H9 (cell line): ENCODE results near the gene SPAG17. TPM values are rescaled to one million over a fixed set of nuclear protein-coding genes. Genes with fewer than 3 reads are reported as not detected.

Experiments
- DNase-seq: peaks from one replicate; pipeline ENCODE4 v3.0.0-alpha.2; 2017
- H2AFZ ChIP-seq: one replicate; pipeline ENCODE4 v1.6.1; 2013; ENCODE audit warnings: mild to moderate bottlenecking, low read length, control low read depth, moderate library complexity
- H2AK5ac ChIP-seq: 2 replicates; pipeline ENCODE4 v1.6.1; 2013; ENCODE audit warnings: low read length, control low read depth, mixed read lengths; ENCODE audit not compliant: insufficient read length
- H2BK120ac ChIP-seq: one replicate; pipeline ENCODE4 v1.6.1; 2013; ENCODE audit warnings: low read depth, mild to moderate bottlenecking, low read length, control low read depth, inconsistent platforms; ENCODE audit not compliant: poor library complexity, severe bottlenecking
- H2BK12ac ChIP-seq: 2 replicates; pipeline ENCODE4 v1.6.1; 2013; ENCODE audit warnings: low read length, control low read depth, mixed read lengths, low read depth; ENCODE audit not compliant: insufficient read length
- H2BK15ac ChIP-seq: 2 replicates; pipeline ENCODE4 v1.6.1; 2013; ENCODE audit warnings: low read depth, low read length, control low read depth
- H2BK20ac ChIP-seq: one replicate; pipeline ENCODE4 v1.6.1; 2013; ENCODE audit warnings: low read depth, mild to moderate bottlenecking, low read length, control low read depth, inconsistent platforms; ENCODE audit not compliant: poor library complexity, severe bottlenecking
- H2BK5ac ChIP-seq: 2 replicates; pipeline ENCODE4 v1.6.1; 2013; ENCODE audit warnings: low read length, control low read depth, mixed read lengths; ENCODE audit not compliant: insufficient read length
- H3K14ac ChIP-seq: 2 replicates; pipeline ENCODE4 v1.6.1; 2013; ENCODE audit warnings: low read length, control low read depth; ENCODE audit not compliant: insufficient read depth
- H3K18ac ChIP-seq: 2 replicates; pipeline ENCODE4 v1.6.1; 2013; ENCODE audit warnings: low read depth, mild to moderate bottlenecking, mixed read lengths, low read length, control low read depth; ENCODE audit not compliant: insufficient read length
- H3K23ac ChIP-seq: 2 replicates; pipeline ENCODE4 v1.6.1; 2013; ENCODE audit warnings: low read length, control low read depth, mixed read lengths, low read depth; ENCODE audit not compliant: insufficient read length
- H3K23me2 ChIP-seq: 2 replicates; pipeline ENCODE4 v1.6.1; 2013; ENCODE audit warnings: low read depth, mild to moderate bottlenecking, mixed read lengths, low read length, control low read depth; ENCODE audit not compliant: insufficient read length, poor library complexity, severe bottlenecking
- H3K27ac ChIP-seq: 2 replicates; pipeline ENCODE4 v1.5.1; 2013; ENCODE audit warnings: low read length, control low read depth, mixed read lengths, low read depth; ENCODE audit not compliant: insufficient read length
- H3K27me3 ChIP-seq: 2 replicates; pipeline ENCODE4 v1.6.1; 2013; ENCODE audit warnings: low read length, control low read depth, inconsistent platforms; ENCODE audit not compliant: insufficient read depth
- H3K4ac ChIP-seq: 2 replicates; pipeline ENCODE4 v1.6.1; 2013; ENCODE audit warnings: low read depth, mild to moderate bottlenecking, control low read depth, inconsistent platforms, low read length, moderate library complexity
- H3K4me1 ChIP-seq: 2 replicates; pipeline ENCODE4 v1.6.1; 2013; ENCODE audit warnings: low read length, control low read depth, inconsistent platforms; ENCODE audit not compliant: insufficient read depth
- H3K4me2 ChIP-seq: 2 replicates; pipeline ENCODE4 v1.6.1; 2013; ENCODE audit warnings: low read length, control low read depth, mixed read lengths; ENCODE audit not compliant: insufficient read length, insufficient read depth
- H3K56ac ChIP-seq: 2 replicates; pipeline ENCODE4 v1.6.1; 2013; ENCODE audit warnings: low read depth, mild to moderate bottlenecking, mixed read lengths, low read length, control low read depth; ENCODE audit not compliant: insufficient read length
- H3K79me1 ChIP-seq: 2 replicates; pipeline ENCODE4 v1.6.1; 2013; ENCODE audit warnings: low read depth, mild to moderate bottlenecking, moderate library complexity, low read length, control low read depth, inconsistent platforms; ENCODE audit not compliant: insufficient read depth, poor library complexity, severe bottlenecking
- H3K79me2 ChIP-seq: 2 replicates; pipeline ENCODE4 v1.6.1; 2013; ENCODE audit warnings: low read length, control low read depth, inconsistent platforms; ENCODE audit not compliant: insufficient read depth
- H3K9ac ChIP-seq: 2 replicates; pipeline ENCODE4 v1.6.1; 2013; ENCODE audit warnings: low read length, control low read depth, mixed read lengths; ENCODE audit not compliant: insufficient read length; ENCODE audit errors: extremely low read depth
- H3K9me3 ChIP-seq: one replicate; pipeline ENCODE4 v1.6.1; 2013; ENCODE audit warnings: low read depth, low read length, inconsistent platforms; ENCODE audit not compliant: control insufficient read depth
- H3T11ph ChIP-seq: one replicate; pipeline ENCODE4 v1.6.1; 2013; ENCODE audit warnings: mild to moderate bottlenecking, low read length, control low read depth, inconsistent platforms
- H4K20me1 ChIP-seq: one replicate; pipeline ENCODE4 v1.6.1; 2013; ENCODE audit not compliant: control insufficient read depth, insufficient read length, insufficient read depth
- H4K5ac ChIP-seq: 2 replicates; pipeline ENCODE4 v1.6.1; 2013; ENCODE audit warnings: low read depth, mild to moderate bottlenecking, mixed read lengths, low read length, control low read depth; ENCODE audit not compliant: insufficient read length
- H4K8ac ChIP-seq: replicated peaks from 2 replicates; pipeline ENCODE4 v1.6.1; 2013; ENCODE audit warnings: low read length, control low read depth, mixed read lengths, low read depth; ENCODE audit not compliant: insufficient read length
- H4K91ac ChIP-seq: 2 replicates; pipeline ENCODE4 v1.6.1; 2013; ENCODE audit warnings: low read depth, mild to moderate bottlenecking, moderate library complexity, mixed read lengths, low read length, control low read depth; ENCODE audit not compliant: insufficient read length
- H3K27ac Mint-ChIP-seq, 3 experiments: 2 replicates in 2 of 3; 3 replicates in 1 of 3; pipeline ENCODE4 v1.8.0; 2020 to 2021; ENCODE audit warnings: mixed read lengths in 3 of 3, mild to moderate bottlenecking in 1 of 3, moderate library complexity in 1 of 3
- H3K27me3 Mint-ChIP-seq: 2 replicates; pipeline ENCODE4 v1.8.0; 2021; ENCODE audit warnings: low read depth, mild to moderate bottlenecking, moderate library complexity, mixed read lengths
- H3K36me3 Mint-ChIP-seq, 3 experiments: 2 replicates in 2 of 3; 3 replicates in 1 of 3; pipeline ENCODE4 v1.8.0; 2020 to 2021; ENCODE audit warnings: low read depth in 3 of 3, mixed read lengths in 3 of 3; ENCODE audit not compliant: insufficient read depth in 1 of 3
- H3K4me1 Mint-ChIP-seq, 2 experiments: 2 replicates each; pipeline ENCODE4 v1.8.0; 2020; ENCODE audit warnings: mixed read lengths in 2 of 2
- H3K4me3 Mint-ChIP-seq, 2 experiments: 2 replicates in 1 of 2; 3 replicates in 1 of 2; pipeline ENCODE4 v1.8.0; 2020 to 2021; ENCODE audit warnings: mild to moderate bottlenecking in 2 of 2, mixed read lengths in 2 of 2, moderate library complexity in 1 of 2
- H3K9me3 Mint-ChIP-seq, 2 experiments: 2 replicates in 1 of 2; 3 replicates in 1 of 2; pipeline ENCODE4 v1.8.0; 2020; ENCODE audit warnings: mild to moderate bottlenecking in 2 of 2, mixed read lengths in 2 of 2, moderate library complexity in 1 of 2
- CTCF ChIP-seq: fragments of 200-600 bp; sonication (generic); conservative IDR thresholded peaks from 3 replicates; pipeline ENCODE4 v1.8.0; 2021; ENCODE audit warnings: antibody characterized with exemption, mild to moderate bottlenecking
- WGBS: extraction: QIAGEN DNeasy Blood & Tissue Kit; methylation state at CpG from one replicate; pipeline ENCODE4 v1.1.7; 2013; ENCODE audit warnings: missing lambda C conversion rate, low lambda C conversion rate, mixed read lengths; ENCODE audit not compliant: insufficient read length; ENCODE audit errors: extremely low coverage; 5-methylcytosine and 5-hydroxymethylcytosine counted together
- total RNA-seq: library from RNA; stranded (reverse); gene quantifications from 2 replicates; pipeline ENCODE4 v1.2.1, GENCODE V29; 2021

SPAG17 gene
- total RNA-seq, 1 experiment from 2014 or later = 0.37 TPM

- no peak for DNase-seq
- H3K9me3 Mint-ChIP-seq = no peaks in the 10 kb centered on the region
Observed at GRCh38 chr1:118085365-118085764, 99.7 kb downstream of the SPAG17 start.

More at GRCh38 chr1:118085365-118085764, 99.7 kb downstream of the SPAG17 start:
- H3T11ph ChIP-seq = no peak overlapping the region
- TF ChIP-seq CTCF = no peak
- Mint-ChIP-seq H3K27me3 (no peaks in the 10 kb centered on the region), H3K27ac (no peak overlapping the region), H3K36me3 (no peaks in the 10 kb centered on the region; a peak in 1 of 7 replicates), H3K4me3 (no peak overlapping the region), H3K4me1 (peaks cover 0 to 8% of the 10 kb centered on the region in 2 experiments; a peak in 2 of 4 replicates)
- H3K4me1 ChIP-seq = peaks cover 3% of the 10 kb centered on the region; the same call in 1 of the 2 replicates
- H3K23ac ChIP-seq = no peak overlapping the region
- no peak overlapping the region for H2AK5ac ChIP-seq
- no peak overlapping the region for H2BK15ac ChIP-seq
- no peak overlapping the region for H3K56ac ChIP-seq
- H4K5ac ChIP-seq = no peak overlapping the region
- no peak overlapping the region for H3K9ac ChIP-seq
- H2BK12ac ChIP-seq = no peak overlapping the region
- H3K27ac ChIP-seq = no peak overlapping the region
- no peaks in the 10 kb centered on the region for H3K79me2 ChIP-seq
- H3K79me1 ChIP-seq = no peaks in the 10 kb centered on the region
- WGBS = no CpG with 5 or more reads among the region's 12 CpGs
- no peaks in the 10 kb centered on the region for H3K9me3 ChIP-seq
- H3K18ac ChIP-seq = no peak overlapping the region
- no peak overlapping the region for H2BK20ac ChIP-seq
- H4K8ac ChIP-seq = no peak overlapping the region
- no peak overlapping the region for H3K14ac ChIP-seq
- H4K91ac ChIP-seq = no peak overlapping the region
- H3K27me3 ChIP-seq = no peaks in the 10 kb centered on the region
- no peak overlapping the region for H3K4ac ChIP-seq
- no peaks in the 10 kb centered on the region for H4K20me1 ChIP-seq
- H3K23me2 ChIP-seq = no peaks in the 10 kb centered on the region
- no peak overlapping the region for H2BK5ac ChIP-seq
- H2AFZ ChIP-seq = no peak overlapping the region
- no peak overlapping the region for H2BK120ac ChIP-seq
- H3K4me2 ChIP-seq = no peak overlapping the region
